Activated CD4-positive, alpha-beta memory T cell treated with anti-CD3 and anti-CD28 coated beads, Interleukin-2, amount 10 ng/mL, durations not matched to agents 7 days and 5 days (primary cell): ENCODE results near the gene REPS2. TPM values are rescaled to one million over a fixed set of nuclear protein-coding genes. Genes with fewer than 3 reads are reported as not detected.
A peak's percentile ranks its signal among the peaks of the same experiment; 100 is the strongest.

Source experiments
- CTCF ChIA-PET: fragments of 350-600 bp; sonication (Branson Sonifier 250); formaldehyde crosslinking; loops from one replicate; lab custom pipeline; 2021; ENCODE audit warnings: antibody characterized with exemption, inconsistent platforms; lab: Charles Lee
- POLR2A ChIA-PET: fragments of 350-600 bp; sonication (Branson Sonifier 250); formaldehyde crosslinking; loops from one replicate; lab custom pipeline; 2021; ENCODE audit warnings: antibody characterized with exemption; lab: Charles Lee
- DNase-seq: peaks from one replicate; pipeline ENCODE4 v3.0.0-alpha.2; 2020
- H3K27ac Mint-ChIP-seq: one replicate; pipeline ENCODE4 v1.8.0; 2021; ENCODE audit warnings: mild to moderate bottlenecking, mixed read lengths
- H3K27me3 Mint-ChIP-seq: one replicate; pipeline ENCODE4 v1.8.0; 2021; ENCODE audit warnings: mixed read lengths
- H3K36me3 Mint-ChIP-seq: one replicate; pipeline ENCODE4 v1.8.0; 2021; ENCODE audit warnings: low read depth, mixed read lengths
- H3K4me1 Mint-ChIP-seq: one replicate; pipeline ENCODE4 v1.8.0; 2021; ENCODE audit warnings: mixed read lengths
- H3K4me3 Mint-ChIP-seq: one replicate; pipeline ENCODE4 v1.8.0; 2021; ENCODE audit warnings: mild to moderate bottlenecking, mixed read lengths
- H3K9me3 Mint-ChIP-seq: one replicate; pipeline ENCODE4 v1.8.0; 2021; ENCODE audit warnings: mixed read lengths
- total RNA-seq, 2 experiments: library from RNA; stranded (reverse); gene quantifications; one replicate each; pipeline ENCODE4 v1.2.3, GENCODE V29; 2021

Gene REPS2
- total RNA-seq, 2 experiments from 2014 or later, result 0.10 TPM

GRCh38 chrX:17035111-17035510 lies 88.7 kb downstream of the REPS2 start:
- Mint-ChIP-seq H3K4me3 (no peak overlapping the region), H3K4me1 (peaks cover 6% of the 10 kb centered on the region), H3K27me3 (peaks cover 2% of the 10 kb centered on the region), H3K9me3 (no peaks in the 10 kb centered on the region), H3K36me3 (no peaks in the 10 kb centered on the region), H3K27ac (no peak overlapping the region)
- ChIA-PET CTCF (no interaction called here), POLR2A (no interaction called here)
- DNase-seq, result no peak

- CTCF ChIA-PET, result interaction anchor here (1.3 kb wide), 1 partner anchor 10 kb away, joined by 5 read pairs; no protein-coding TSS in a partner anchor
- no peaks in the 10 kb centered on the region for H3K27me3 Mint-ChIP-seq
- no peak overlapping the region for H3K27ac Mint-ChIP-seq
- POLR2A ChIA-PET, result no interaction called here
- H3K4me1 Mint-ChIP-seq, result peaks cover 6% of the 10 kb centered on the region
- DNase-seq, result no peak
- no peaks in the 10 kb centered on the region for H3K36me3 Mint-ChIP-seq
- no peaks in the 10 kb centered on the region for H3K9me3 Mint-ChIP-seq
- no peak overlapping the region for H3K4me3 Mint-ChIP-seq
Measured at GRCh38 chrX:17036171-17036961, 89.9 kb downstream of the REPS2 start.

DNA sequence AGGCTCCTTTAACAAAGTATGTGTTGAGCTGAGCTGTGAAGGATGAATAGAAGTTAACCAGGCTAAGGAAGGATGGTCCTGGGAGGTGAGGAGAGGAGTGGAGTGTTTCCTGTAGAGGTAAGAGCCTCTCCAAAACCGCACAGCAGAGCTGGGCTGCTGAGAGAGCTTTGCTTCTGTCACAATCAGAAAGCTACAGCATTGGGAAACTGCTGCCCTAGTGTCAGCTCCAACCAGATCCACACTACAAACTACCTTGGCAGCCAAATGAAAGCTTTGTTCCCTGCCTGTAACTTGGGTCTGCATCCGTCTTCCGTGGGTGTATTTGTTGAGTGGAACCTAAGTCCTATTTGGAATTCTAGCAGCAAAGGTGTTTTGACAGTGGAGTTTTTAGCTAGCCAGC lies 91.8 kb downstream of the REPS2 start:
- ChIA-PET POLR2A (no interaction called here), CTCF (interaction anchor here (1.7 kb wide), 1 partner anchor 8 kb away, joined by 3 read pairs; no protein-coding TSS in a partner anchor)
- Mint-ChIP-seq H3K27ac (no peak overlapping the region), H3K4me3 (no peak overlapping the region), H3K36me3 (no peaks in the 10 kb centered on the region), H3K27me3 (no peaks in the 10 kb centered on the region), H3K9me3 (no peaks in the 10 kb centered on the region), H3K4me1 (peaks cover 6% of the 10 kb centered on the region)
- DNase-seq, result no peak

DNA sequence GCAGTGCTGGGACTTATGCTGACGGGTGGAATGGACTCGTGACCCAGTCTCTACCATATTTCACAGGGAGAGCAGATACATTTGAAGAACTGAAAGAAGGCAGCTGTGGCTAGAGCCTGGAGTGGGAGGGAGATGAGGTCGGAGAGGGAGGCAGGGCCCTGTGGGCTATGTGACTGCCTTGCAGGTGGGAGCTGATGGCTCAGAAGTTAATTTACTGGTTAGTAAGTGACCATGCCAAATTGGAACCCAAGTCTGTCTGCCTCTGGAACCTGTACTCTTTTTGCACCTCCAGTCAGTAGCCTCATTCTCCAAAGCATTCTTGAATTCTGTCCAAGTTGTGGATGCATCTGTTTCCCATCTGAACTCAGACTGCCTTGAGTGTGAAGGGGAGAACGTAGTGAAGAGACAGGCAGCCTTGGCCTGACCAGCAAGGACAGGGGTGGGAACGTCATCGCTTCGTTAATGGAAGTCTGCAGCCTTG lies 92.3 kb downstream of the REPS2 start:
- no peaks in the 10 kb centered on the region for H3K9me3 Mint-ChIP-seq
- H3K27me3 Mint-ChIP-seq, result no peaks in the 10 kb centered on the region
- ChIA-PET CTCF (interaction anchor here (1.7 kb wide), 1 partner anchor 8 kb away, joined by 3 read pairs; no protein-coding TSS in a partner anchor), POLR2A (no interaction called here)
- H3K4me1 Mint-ChIP-seq, result peaks cover 6% of the 10 kb centered on the region
- H3K27ac Mint-ChIP-seq, result no peak overlapping the region
- H3K36me3 Mint-ChIP-seq, result no peaks in the 10 kb centered on the region
- no peak overlapping the region for H3K4me3 Mint-ChIP-seq
- no peak for DNase-seq

DNA sequence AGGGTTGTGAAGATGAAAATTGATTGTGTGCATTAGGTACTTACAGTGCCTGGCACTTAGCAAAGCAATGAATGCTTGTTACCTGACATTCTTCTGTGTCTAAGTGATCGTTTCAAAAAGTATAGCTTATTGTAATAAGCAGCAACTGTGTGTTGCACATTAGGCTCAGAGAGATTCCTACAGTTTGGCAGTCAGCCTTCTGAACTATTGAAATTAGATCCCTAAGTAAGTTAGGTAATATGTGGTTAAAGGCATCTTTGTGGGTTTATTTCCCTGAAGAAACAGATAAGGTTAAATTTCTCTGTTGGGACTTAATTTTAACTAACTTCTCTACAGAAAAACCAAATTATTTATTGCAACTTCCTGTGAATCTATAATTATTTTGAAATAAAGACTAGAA lies 93.4 kb downstream of the REPS2 start:
- DNase-seq, result no peak
- CTCF ChIA-PET, result no interaction called here
- POLR2A ChIA-PET, result no interaction called here
- Mint-ChIP-seq H3K36me3 (no peaks in the 10 kb centered on the region), H3K27ac (no peak overlapping the region), H3K4me1 (peaks cover 6% of the 10 kb centered on the region), H3K4me3 (no peak overlapping the region), H3K27me3 (no peaks in the 10 kb centered on the region), H3K9me3 (no peaks in the 10 kb centered on the region)

DNA sequence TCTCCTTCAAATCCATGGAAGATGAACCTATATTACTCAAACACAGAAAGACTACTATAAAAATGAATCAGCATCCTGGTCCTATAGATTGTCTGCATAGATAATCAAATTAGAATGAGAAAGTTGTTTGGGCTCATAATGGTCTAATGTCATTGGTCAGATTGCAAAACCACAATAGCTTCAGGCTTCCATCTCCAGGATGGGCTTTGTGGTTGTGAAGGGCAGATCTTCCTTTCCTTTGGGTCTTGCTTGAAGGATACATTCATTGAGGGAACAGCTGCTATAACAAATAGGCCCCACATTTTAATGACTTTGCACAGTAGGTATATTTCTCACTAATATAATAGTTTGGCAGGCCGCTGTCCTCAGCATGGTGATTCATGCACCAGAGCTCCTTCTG lies 94.3 kb downstream of the REPS2 start:
- Mint-ChIP-seq H3K4me1 (peaks cover 6% of the 10 kb centered on the region), H3K27me3 (no peaks in the 10 kb centered on the region), H3K36me3 (no peaks in the 10 kb centered on the region), H3K27ac (no peak overlapping the region), H3K4me3 (no peak overlapping the region), H3K9me3 (no peaks in the 10 kb centered on the region)
- POLR2A ChIA-PET, result no interaction called here
- CTCF ChIA-PET, result interaction anchor here (1.7 kb wide), 1 partner anchor 158 kb away, joined by 5 read pairs; no protein-coding TSS in a partner anchor
- no peak for DNase-seq

GRCh38 chrX:17042037-17042436 lies 95.6 kb downstream of the REPS2 start:
- Mint-ChIP-seq H3K9me3 (no peaks in the 10 kb centered on the region), H3K27ac (no peak overlapping the region), H3K4me1 (no peaks in the 10 kb centered on the region), H3K27me3 (no peaks in the 10 kb centered on the region), H3K36me3 (no peaks in the 10 kb centered on the region), H3K4me3 (no peak overlapping the region)
- CTCF ChIA-PET, result interaction anchor here (0.7 to 1.7 kb wide), 2 partner anchors 159 to 216 kb away, joined by 3 to 5 read pairs; no protein-coding TSS in a partner anchor
- no peak for DNase-seq
- POLR2A ChIA-PET, result interaction anchor here (0.8 kb wide), 1 partner anchor 44 kb away, joined by 3 read pairs; no protein-coding TSS in a partner anchor

DNA sequence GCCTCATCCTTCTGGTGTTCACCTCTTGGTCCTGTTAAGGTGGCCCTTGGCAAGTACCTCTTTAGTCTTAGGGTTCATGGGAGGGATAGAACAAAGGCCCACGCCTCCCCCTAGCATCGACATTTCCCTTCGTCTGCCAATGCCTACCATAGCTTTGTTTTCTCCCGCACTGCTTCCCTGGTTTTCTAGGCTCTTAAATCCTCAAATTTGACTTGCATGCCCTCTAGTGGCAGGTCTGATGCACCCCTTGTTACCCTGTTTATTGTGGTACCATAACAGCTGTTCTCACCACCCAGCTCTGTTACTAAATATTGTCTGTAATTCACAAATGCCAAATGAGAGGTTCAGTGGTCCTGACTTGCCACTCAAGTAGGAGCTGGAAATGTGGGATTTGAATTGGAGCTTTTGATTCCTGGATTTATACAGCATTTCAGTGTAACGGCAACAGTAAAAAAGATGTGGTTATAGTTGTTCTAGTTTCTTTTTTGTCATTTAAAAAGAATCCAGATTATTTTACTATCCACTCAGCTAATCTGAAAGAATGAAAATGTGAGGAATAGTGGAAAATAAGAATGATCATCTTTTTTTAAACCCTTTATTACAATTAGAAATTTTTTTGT lies 100.1 kb downstream of the REPS2 start:
- ChIA-PET CTCF (interaction anchor here (0.8 to 3.1 kb wide), 14 partner anchors 9 to 224 kb away, joined by 3 to 25 read pairs (median 4); no protein-coding TSS in a partner anchor), POLR2A (interaction anchor here (1.1 kb wide), 1 partner anchor 164 kb away, joined by 4 read pairs; no protein-coding TSS in a partner anchor)
- Mint-ChIP-seq H3K36me3 (no peaks in the 10 kb centered on the region), H3K27ac (no peak overlapping the region), H3K27me3 (no peaks in the 10 kb centered on the region), H3K4me3 (no peak overlapping the region), H3K9me3 (no peaks in the 10 kb centered on the region), H3K4me1 (no peaks in the 10 kb centered on the region)
- peak; percentile 33 for DNase-seq

DNA sequence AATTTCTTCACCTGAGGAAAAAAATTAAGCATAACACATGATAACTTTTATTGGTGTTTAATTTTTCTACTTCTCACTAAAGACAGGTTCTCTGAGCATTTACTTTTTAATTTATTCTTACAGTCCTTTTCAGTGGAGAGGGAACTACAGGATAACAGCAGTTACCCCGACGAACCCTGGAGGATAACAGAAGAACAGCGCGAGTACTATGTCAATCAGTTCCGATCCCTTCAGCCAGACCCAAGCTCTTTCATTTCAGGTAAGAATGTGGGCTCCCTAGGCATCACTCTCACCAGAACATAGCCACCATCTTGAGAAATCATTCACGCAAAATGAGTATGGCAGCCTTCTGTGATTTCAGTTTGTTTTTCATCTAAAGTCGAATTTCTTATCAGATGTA lies 100.8 kb downstream of the REPS2 start:
- no peaks in the 10 kb centered on the region for H3K9me3 Mint-ChIP-seq
- no peak overlapping the region for H3K27ac Mint-ChIP-seq
- no peak for DNase-seq
- no peaks in the 10 kb centered on the region for H3K27me3 Mint-ChIP-seq
- ChIA-PET POLR2A (interaction anchor here (1.1 kb wide), 1 partner anchor 165 kb away, joined by 4 read pairs; no protein-coding TSS in a partner anchor), CTCF (interaction anchor here (0.8 to 3.1 kb wide), 13 partner anchors 9 to 224 kb away, joined by 3 to 25 read pairs (median 4); no protein-coding TSS in a partner anchor)
- no peak overlapping the region for H3K4me3 Mint-ChIP-seq
- H3K36me3 Mint-ChIP-seq, result no peaks in the 10 kb centered on the region
- no peaks in the 10 kb centered on the region for H3K4me1 Mint-ChIP-seq

- ChIA-PET CTCF (interaction anchor here (0.8 kb wide), 1 partner anchor 169 kb away, joined by 3 read pairs; no protein-coding TSS in a partner anchor), POLR2A (no interaction called here)
- Mint-ChIP-seq H3K4me1 (no peaks in the 10 kb centered on the region), H3K36me3 (no peaks in the 10 kb centered on the region), H3K9me3 (no peaks in the 10 kb centered on the region), H3K27me3 (no peaks in the 10 kb centered on the region), H3K4me3 (no peak overlapping the region), H3K27ac (no peak overlapping the region)
- DNase-seq, result no peak
Measured at GRCh38 chrX:17052210-17052609, 105.8 kb downstream of the REPS2 start.

GRCh38 chrX:17052793-17053192 lies 106.3 kb downstream of the REPS2 start:
- DNase-seq, result no peak
- no peak overlapping the region for H3K4me3 Mint-ChIP-seq
- ChIA-PET CTCF (interaction anchor here (0.8 kb wide), 1 partner anchor 169 kb away, joined by 3 read pairs; no protein-coding TSS in a partner anchor), POLR2A (no interaction called here)
- no peak overlapping the region for H3K27ac Mint-ChIP-seq
- no peaks in the 10 kb centered on the region for H3K4me1 Mint-ChIP-seq
- H3K9me3 Mint-ChIP-seq, result no peaks in the 10 kb centered on the region
- no peaks in the 10 kb centered on the region for H3K36me3 Mint-ChIP-seq
- no peaks in the 10 kb centered on the region for H3K27me3 Mint-ChIP-seq

DNA sequence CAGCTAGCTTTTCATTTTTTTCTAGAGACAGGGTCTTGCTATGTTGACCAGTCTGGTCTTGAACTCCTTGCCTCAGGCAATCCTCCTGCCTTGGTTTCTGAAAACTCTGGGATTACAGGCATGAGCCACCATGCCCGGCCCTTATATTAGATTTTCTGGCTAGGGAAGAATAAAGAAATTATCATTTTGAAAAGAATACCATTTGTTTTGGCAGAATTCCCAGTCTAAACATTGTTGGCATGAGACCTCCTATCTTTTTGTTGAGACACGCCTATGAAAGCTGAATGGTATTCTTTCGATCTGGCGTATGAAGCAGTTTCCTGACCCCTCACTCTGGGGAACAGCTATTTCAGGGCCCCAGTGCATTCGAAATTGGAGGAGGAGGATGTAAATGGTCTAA lies 107.0 kb downstream of the REPS2 start:
- Mint-ChIP-seq H3K27ac (no peak overlapping the region), H3K36me3 (no peaks in the 10 kb centered on the region), H3K4me1 (no peaks in the 10 kb centered on the region), H3K9me3 (no peaks in the 10 kb centered on the region), H3K27me3 (no peaks in the 10 kb centered on the region), H3K4me3 (no peak overlapping the region)
- POLR2A ChIA-PET, result no interaction called here
- DNase-seq, result no peak
- CTCF ChIA-PET, result no interaction called here
